HepG2 (cell line): ENCODE results near the gene FAM83F. TPM values are rescaled to one million over a fixed set of nuclear protein-coding genes. Genes with fewer than 3 reads are reported as not detected.
A peak's percentile ranks its signal among the peaks of the same experiment; 100 is the strongest.

Experiments used
- FOSL1 ChIP-seq: sonication (generic); formaldehyde crosslinking; IDR thresholded peaks from 2 replicates; pipeline ENCODE4 v1.9.0; 2021; ENCODE audit warnings: missing genetic modification reagents, borderline replicate concordance
- HNF4G ChIP-seq, 2 experiments: sonication (generic) in 1 of 2; formaldehyde crosslinking in 1 of 2; IDR thresholded peaks; 2 replicates each; pipeline versions ENCODE4 v1.4.0 to v1.6.1; 2011 to 2020; ENCODE audit warnings: borderline replicate concordance in 2 of 2, low read depth in 2 of 2, mild to moderate bottlenecking in 2 of 2, low read length in 1 of 2, missing genetic modification reagents in 1 of 2, moderate library complexity in 1 of 2
- PITX1 ChIP-seq: sonication (generic); formaldehyde crosslinking; IDR thresholded peaks from 2 replicates; pipeline ENCODE4 v1.5.1; 2020; ENCODE audit warnings: mild to moderate bottlenecking, missing genetic modification reagents
- RBAK ChIP-seq: sonication (generic); formaldehyde crosslinking; IDR thresholded peaks from 2 replicates; pipeline ENCODE4 v1.5.1; 2020; ENCODE audit warnings: mild to moderate bottlenecking, missing genetic modification reagents
- ZEB1 ChIP-seq: IDR thresholded peaks from 2 replicates; pipeline ENCODE4 v1.6.1; 2012; ENCODE audit warnings: mild to moderate bottlenecking, low read depth, inconsistent platforms; ENCODE audit not compliant: insufficient replicate concordance
- ZNF383 ChIP-seq: sonication (generic); formaldehyde crosslinking; IDR thresholded peaks from 2 replicates; pipeline ENCODE4 v1.4.0; 2020; ENCODE audit warnings: missing genetic modification reagents, mild to moderate bottlenecking, borderline replicate concordance
- polyA plus RNA-seq, 8 experiments: library from polyadenylated mRNA; depleted of rRNA in 3 of 8; stranded (reverse) in 7 of 8; unstranded in 1 of 8; fragments of >200 nt; fragmentation: Illumina TruSeq in 4 of 8; extraction: Trizol in 4 of 8; gene quantifications; 2 replicates each; pipeline versions ENCODE4 v1.2.1 to v1.2.3, GENCODE V29; 2011 to 2016; ENCODE audit warnings: low read depth in 4 of 8, missing spikeins in 1 of 8, mixed read lengths in 1 of 8; ENCODE audit not compliant: insufficient read depth in 1 of 8
- total RNA-seq, 5 experiments: library from RNA; depleted of rRNA; stranded (reverse); fragments of >200 nt; fragmentation: Illumina TruSeq; extraction: Trizol; gene quantifications; 2 replicates each; pipeline ENCODE4 v1.2.3, GENCODE V29; 2016; ENCODE audit warnings: low read depth in 1 of 5
- TF ChIP-seq, protein P1 (sequence below): sonication (generic); formaldehyde crosslinking; IDR thresholded peaks from 2 replicates; pipeline ENCODE4 v1.5.0; 2020; ENCODE audit warnings: mild to moderate bottlenecking, missing genetic modification reagents, borderline replicate concordance
- TF ChIP-seq, protein P2 (sequence below): sonication (generic); formaldehyde crosslinking; IDR thresholded peaks from 2 replicates; pipeline ENCODE4 v1.5.0; 2020; ENCODE audit warnings: mild to moderate bottlenecking, missing genetic modification reagents, moderate library complexity
- TF ChIP-seq, protein P3 (sequence below): sonication (generic); formaldehyde crosslinking; IDR thresholded peaks from 2 replicates; pipeline ENCODE4 v1.9.0; 2021; ENCODE audit warnings: missing genetic modification reagents, borderline replicate concordance
- TF ChIP-seq, protein P4 (sequence below): sonication (generic); formaldehyde crosslinking; IDR thresholded peaks from 2 replicates; pipeline ENCODE4 v1.4.0; 2020; ENCODE audit warnings: mild to moderate bottlenecking, missing genetic modification reagents

The FAM83F gene
- total and polyA plus RNA-seq, 2 of the 13 experiments (the other 11 are each of a cell fraction or from before 2014, with no cell fraction given), result not detected

DNA sequence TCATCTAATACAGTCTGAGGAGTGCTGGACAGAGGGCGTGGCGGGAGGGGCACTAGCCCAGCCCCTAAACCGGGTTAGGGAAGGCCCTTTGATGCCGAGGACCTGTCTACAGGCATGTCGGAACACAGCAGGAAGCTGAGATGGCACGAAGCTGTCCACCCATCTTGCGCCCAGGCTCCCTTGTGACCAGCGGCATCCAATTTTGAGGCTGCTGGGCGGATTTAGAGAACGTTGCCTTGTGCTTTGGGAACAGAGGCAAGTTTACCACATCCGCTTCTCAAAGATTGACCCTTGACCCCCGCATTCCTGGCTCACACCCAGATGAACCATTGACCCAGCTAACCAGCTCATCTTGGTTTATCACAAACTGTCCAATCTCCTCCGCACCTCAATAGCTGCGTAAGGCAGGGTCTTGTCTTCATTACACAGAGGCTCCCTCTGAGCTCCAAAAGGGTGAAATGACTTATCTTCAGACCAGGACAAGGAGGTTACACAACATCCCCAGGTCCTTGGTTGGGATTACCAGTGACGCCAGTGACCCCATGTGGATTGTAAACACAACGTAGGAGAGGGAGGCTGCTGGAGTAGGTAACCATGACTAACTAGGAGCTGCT lies 4.5 kb downstream of the FAM83F start (continued):
- TF ChIP-seq, protein P1, sequence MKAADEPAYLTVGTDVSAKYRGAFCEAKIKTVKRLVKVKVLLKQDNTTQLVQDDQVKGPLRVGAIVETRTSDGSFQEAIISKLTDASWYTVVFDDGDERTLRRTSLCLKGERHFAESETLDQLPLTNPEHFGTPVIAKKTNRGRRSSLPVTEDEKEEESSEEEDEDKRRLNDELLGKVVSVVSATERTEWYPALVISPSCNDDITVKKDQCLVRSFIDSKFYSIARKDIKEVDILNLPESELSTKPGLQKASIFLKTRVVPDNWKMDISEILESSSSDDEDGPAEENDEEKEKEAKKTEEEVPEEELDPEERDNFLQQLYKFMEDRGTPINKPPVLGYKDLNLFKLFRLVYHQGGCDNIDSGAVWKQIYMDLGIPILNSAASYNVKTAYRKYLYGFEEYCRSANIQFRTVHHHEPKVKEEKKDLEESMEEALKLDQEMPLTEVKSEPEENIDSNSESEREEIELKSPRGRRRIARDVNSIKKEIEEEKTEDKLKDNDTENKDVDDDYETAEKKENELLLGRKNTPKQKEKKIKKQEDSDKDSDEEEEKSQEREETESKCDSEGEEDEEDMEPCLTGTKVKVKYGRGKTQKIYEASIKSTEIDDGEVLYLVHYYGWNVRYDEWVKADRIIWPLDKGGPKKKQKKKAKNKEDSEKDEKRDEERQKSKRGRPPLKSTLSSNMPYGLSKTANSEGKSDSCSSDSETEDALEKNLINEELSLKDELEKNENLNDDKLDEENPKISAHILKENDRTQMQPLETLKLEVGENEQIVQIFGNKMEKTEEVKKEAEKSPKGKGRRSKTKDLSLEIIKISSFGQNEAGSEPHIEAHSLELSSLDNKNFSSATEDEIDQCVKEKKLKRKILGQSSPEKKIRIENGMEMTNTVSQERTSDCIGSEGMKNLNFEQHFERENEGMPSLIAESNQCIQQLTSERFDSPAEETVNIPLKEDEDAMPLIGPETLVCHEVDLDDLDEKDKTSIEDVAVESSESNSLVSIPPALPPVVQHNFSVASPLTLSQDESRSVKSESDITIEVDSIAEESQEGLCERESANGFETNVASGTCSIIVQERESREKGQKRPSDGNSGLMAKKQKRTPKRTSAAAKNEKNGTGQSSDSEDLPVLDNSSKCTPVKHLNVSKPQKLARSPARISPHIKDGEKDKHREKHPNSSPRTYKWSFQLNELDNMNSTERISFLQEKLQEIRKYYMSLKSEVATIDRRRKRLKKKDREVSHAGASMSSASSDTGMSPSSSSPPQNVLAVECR, result no peak
- TF ChIP-seq PITX1 (CRISPR knock-in tag) (no peak; the same call in 1 of the 2 replicates), HNF4G (IDR thresholded peaks at IDR 0.05; ENCODE audit: borderline replicate concordance, low read depth, low read length) (no peak), HNF4G (CRISPR knock-in tag; IDR thresholded peaks at IDR 0.05; ENCODE audit: borderline replicate concordance, low read depth) (no peak), FOSL1 (CRISPR knock-in tag) (no peak), ZNF383 (no peak), ZEB1 (no peak), RBAK (no peak)
- TF ChIP-seq, protein P2, sequence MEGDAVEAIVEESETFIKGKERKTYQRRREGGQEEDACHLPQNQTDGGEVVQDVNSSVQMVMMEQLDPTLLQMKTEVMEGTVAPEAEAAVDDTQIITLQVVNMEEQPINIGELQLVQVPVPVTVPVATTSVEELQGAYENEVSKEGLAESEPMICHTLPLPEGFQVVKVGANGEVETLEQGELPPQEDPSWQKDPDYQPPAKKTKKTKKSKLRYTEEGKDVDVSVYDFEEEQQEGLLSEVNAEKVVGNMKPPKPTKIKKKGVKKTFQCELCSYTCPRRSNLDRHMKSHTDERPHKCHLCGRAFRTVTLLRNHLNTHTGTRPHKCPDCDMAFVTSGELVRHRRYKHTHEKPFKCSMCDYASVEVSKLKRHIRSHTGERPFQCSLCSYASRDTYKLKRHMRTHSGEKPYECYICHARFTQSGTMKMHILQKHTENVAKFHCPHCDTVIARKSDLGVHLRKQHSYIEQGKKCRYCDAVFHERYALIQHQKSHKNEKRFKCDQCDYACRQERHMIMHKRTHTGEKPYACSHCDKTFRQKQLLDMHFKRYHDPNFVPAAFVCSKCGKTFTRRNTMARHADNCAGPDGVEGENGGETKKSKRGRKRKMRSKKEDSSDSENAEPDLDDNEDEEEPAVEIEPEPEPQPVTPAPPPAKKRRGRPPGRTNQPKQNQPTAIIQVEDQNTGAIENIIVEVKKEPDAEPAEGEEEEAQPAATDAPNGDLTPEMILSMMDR, result peak; percentile 26; the same call in 1 of the 2 replicates
- TF ChIP-seq, protein P3, sequence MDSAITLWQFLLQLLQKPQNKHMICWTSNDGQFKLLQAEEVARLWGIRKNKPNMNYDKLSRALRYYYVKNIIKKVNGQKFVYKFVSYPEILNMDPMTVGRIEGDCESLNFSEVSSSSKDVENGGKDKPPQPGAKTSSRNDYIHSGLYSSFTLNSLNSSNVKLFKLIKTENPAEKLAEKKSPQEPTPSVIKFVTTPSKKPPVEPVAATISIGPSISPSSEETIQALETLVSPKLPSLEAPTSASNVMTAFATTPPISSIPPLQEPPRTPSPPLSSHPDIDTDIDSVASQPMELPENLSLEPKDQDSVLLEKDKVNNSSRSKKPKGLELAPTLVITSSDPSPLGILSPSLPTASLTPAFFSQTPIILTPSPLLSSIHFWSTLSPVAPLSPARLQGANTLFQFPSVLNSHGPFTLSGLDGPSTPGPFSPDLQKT (CRISPR knock-in tag), result no peak
- TF ChIP-seq, protein P4, sequence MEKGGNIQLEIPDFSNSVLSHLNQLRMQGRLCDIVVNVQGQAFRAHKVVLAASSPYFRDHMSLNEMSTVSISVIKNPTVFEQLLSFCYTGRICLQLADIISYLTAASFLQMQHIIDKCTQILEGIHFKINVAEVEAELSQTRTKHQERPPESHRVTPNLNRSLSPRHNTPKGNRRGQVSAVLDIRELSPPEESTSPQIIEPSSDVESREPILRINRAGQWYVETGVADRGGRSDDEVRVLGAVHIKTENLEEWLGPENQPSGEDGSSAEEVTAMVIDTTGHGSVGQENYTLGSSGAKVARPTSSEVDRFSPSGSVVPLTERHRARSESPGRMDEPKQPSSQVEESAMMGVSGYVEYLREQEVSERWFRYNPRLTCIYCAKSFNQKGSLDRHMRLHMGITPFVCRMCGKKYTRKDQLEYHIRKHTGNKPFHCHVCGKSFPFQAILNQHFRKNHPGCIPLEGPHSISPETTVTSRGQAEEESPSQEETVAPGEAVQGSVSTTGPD (CRISPR knock-in tag), result no peak
